DOHH2 (cell line): ENCODE results near the gene SLC9A9.

ENCODE experiments used
- EZH2phosphoT487 ChIP-seq: fragments of 200-600 bp; sonication (generic); IDR thresholded peaks from 2 replicates; pipeline ENCODE4 v1.6.1; 2017; ENCODE audit warnings: borderline replicate concordance, mild to moderate bottlenecking, antibody characterized with exemption, low read length, moderate library complexity, mixed read lengths
- TF ChIP-seq, protein P1 (sequence below): fragments of 200-600 bp; sonication (generic); IDR thresholded peaks from one replicate; pipeline ENCODE4 v1.5.1; 2014; ENCODE audit warnings: antibody characterized with exemption, mild to moderate bottlenecking, low read depth, low read length; ENCODE audit not compliant: poor library complexity, severe bottlenecking

DNA sequence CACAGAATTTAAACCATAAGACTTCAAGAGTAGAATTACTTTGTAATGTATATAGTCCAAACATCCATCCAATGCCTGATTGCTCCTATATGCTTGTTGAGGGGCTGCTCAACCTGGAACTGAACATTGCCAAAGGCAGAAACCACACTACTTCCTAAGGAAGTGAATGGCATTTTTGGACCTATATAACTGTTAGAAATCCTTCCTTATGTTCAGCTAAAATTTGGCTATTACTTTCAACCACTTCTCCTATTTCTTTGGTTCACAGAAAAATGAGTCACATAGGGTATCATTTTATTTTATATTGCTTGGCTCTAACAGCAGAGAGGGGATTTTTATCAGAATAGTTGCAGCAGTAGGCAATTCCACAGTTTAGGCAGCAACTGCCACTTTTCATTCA lies 342.1 kb downstream of the SLC9A9 start:
- TF ChIP-seq EZH2phosphoT487, result no peak
- TF ChIP-seq, protein P1, sequence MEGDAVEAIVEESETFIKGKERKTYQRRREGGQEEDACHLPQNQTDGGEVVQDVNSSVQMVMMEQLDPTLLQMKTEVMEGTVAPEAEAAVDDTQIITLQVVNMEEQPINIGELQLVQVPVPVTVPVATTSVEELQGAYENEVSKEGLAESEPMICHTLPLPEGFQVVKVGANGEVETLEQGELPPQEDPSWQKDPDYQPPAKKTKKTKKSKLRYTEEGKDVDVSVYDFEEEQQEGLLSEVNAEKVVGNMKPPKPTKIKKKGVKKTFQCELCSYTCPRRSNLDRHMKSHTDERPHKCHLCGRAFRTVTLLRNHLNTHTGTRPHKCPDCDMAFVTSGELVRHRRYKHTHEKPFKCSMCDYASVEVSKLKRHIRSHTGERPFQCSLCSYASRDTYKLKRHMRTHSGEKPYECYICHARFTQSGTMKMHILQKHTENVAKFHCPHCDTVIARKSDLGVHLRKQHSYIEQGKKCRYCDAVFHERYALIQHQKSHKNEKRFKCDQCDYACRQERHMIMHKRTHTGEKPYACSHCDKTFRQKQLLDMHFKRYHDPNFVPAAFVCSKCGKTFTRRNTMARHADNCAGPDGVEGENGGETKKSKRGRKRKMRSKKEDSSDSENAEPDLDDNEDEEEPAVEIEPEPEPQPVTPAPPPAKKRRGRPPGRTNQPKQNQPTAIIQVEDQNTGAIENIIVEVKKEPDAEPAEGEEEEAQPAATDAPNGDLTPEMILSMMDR, result no peak
